DND-41 (cell line): ENCODE measurements around the gene SMARCB1.
A peak's percentile ranks its signal among the peaks of the same experiment; 100 is the strongest.
"Not testable (repeated sequence)": the region's sequence is repeated elsewhere in the genome, so short reads cannot be mapped to it uniquely, and the experiment has no call there.

Experiments
- ATAC-seq: fragments of 200-7000 bp; cut with Tn5 transposase; 3 replicates; pipeline ENCODE4 v1.9.1; 2021; ENCODE audit warnings: low read depth; ENCODE audit not compliant: insufficient read depth
- DNase-seq: peaks from one replicate; pipeline ENCODE4 v3.0.0-alpha.2; 2020
- H2AFZ ChIP-seq: 2 replicates; pipeline ENCODE4 v1.6.0; 2012; ENCODE audit warnings: low read depth, low read length
- H3K27ac ChIP-seq: 2 replicates; pipeline ENCODE4 v1.5.1; 2012; ENCODE audit warnings: low read length, inconsistent platforms
- H3K27me3 ChIP-seq: fragments of 200-600 bp; sonication (generic); 2 replicates; pipeline ENCODE4 v1.6.0; 2012; ENCODE audit warnings: low read length, mild to moderate bottlenecking, inconsistent platforms; ENCODE audit not compliant: insufficient read depth, poor library complexity
- H3K36me3 ChIP-seq: 2 replicates; pipeline ENCODE4 v1.5.1; 2012; ENCODE audit warnings: low read length, inconsistent platforms; ENCODE audit not compliant: insufficient read depth
- H3K4me1 ChIP-seq: 2 replicates; pipeline ENCODE4 v1.5.1; 2012; ENCODE audit warnings: mild to moderate bottlenecking, low read length; ENCODE audit not compliant: insufficient read depth
- H3K4me2 ChIP-seq: 2 replicates; pipeline ENCODE4 v1.6.0; 2012; ENCODE audit warnings: mild to moderate bottlenecking, moderate library complexity, low read length, inconsistent platforms; ENCODE audit not compliant: insufficient read depth
- H3K4me3 ChIP-seq, 2 experiments: fragments of 200-600 bp in 1 of 2; shearing (Covaris generic) in 1 of 2; 2 replicates each; pipeline ENCODE4 v1.5.1; 2012 to 2016; ENCODE audit warnings: inconsistent platforms in 2 of 2, low read length in 2 of 2, mild to moderate bottlenecking in 2 of 2, low read depth in 1 of 2, moderate library complexity in 1 of 2
- H3K79me2 ChIP-seq: 2 replicates; pipeline ENCODE4 v1.6.0; 2012; ENCODE audit warnings: low read length, inconsistent platforms; ENCODE audit not compliant: insufficient read depth
- H3K9ac ChIP-seq: 2 replicates; pipeline ENCODE4 v1.6.0; 2012; ENCODE audit warnings: low read depth, mild to moderate bottlenecking, inconsistent platforms, low read length, moderate library complexity
- H3K9me3 ChIP-seq: 2 replicates; pipeline ENCODE4 v1.5.1; 2012; ENCODE audit warnings: low read length, moderate library complexity, mild to moderate bottlenecking, inconsistent platforms; ENCODE audit not compliant: insufficient read depth, severe bottlenecking
- H4K20me1 ChIP-seq: 2 replicates; pipeline ENCODE4 v1.6.0; 2012; ENCODE audit warnings: low read length; ENCODE audit not compliant: insufficient read depth
- EZH2 ChIP-seq: IDR thresholded peaks from 3 replicates; pipeline ENCODE4 v1.6.1; 2012; ENCODE audit warnings: borderline replicate concordance, low read depth, mild to moderate bottlenecking, moderate library complexity, low read length, inconsistent platforms; ENCODE audit not compliant: severe bottlenecking
- TF ChIP-seq, protein P1 (sequence below): IDR thresholded peaks from 2 replicates; pipeline ENCODE4 v1.5.1; 2012; ENCODE audit warnings: borderline replicate concordance, low read length, moderate library complexity, mild to moderate bottlenecking; ENCODE audit not compliant: poor library complexity, severe bottlenecking; ENCODE audit errors: extremely low read depth

The SMARCB1 gene

DNA sequence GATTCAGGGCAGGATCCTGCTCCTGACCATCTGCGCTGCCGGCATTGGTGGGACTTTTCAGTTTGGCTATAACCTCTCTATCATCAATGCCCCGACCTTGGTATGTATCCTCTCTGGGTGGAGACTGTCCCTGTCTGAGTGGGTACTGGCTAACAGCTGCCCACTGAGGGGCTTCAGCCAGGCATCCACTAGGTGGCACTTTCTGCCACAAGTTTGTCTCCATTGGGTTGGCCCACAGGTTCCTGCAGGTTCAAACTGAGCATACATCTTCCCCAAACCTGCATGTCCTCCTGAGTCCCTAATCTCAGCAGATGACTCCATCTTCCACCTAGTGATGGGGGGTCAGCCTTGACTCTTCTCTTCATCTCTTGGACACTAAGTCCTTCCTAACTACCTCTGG, 75.3 kb downstream of the SMARCB1 start:
- DNase-seq = peak; percentile 65
- Histone ChIP-seq H3K9me3 (no peaks in the 10 kb centered on the region), H3K27ac (no peak overlapping the region), H3K36me3 (no peaks in the 10 kb centered on the region), H3K27me3 (no peaks in the 10 kb centered on the region), H2AFZ (no peak overlapping the region), H4K20me1 (no peaks in the 10 kb centered on the region), H3K4me1 (peaks cover 18% of the 10 kb centered on the region), H3K4me3 (no peak overlapping the region), H3K9ac (no peak overlapping the region), H3K4me2 (no peak overlapping the region), H3K79me2 (no peaks in the 10 kb centered on the region)
- TF ChIP-seq EZH2 = no peak
- TF ChIP-seq, protein P1, sequence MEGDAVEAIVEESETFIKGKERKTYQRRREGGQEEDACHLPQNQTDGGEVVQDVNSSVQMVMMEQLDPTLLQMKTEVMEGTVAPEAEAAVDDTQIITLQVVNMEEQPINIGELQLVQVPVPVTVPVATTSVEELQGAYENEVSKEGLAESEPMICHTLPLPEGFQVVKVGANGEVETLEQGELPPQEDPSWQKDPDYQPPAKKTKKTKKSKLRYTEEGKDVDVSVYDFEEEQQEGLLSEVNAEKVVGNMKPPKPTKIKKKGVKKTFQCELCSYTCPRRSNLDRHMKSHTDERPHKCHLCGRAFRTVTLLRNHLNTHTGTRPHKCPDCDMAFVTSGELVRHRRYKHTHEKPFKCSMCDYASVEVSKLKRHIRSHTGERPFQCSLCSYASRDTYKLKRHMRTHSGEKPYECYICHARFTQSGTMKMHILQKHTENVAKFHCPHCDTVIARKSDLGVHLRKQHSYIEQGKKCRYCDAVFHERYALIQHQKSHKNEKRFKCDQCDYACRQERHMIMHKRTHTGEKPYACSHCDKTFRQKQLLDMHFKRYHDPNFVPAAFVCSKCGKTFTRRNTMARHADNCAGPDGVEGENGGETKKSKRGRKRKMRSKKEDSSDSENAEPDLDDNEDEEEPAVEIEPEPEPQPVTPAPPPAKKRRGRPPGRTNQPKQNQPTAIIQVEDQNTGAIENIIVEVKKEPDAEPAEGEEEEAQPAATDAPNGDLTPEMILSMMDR = peak; percentile 85
- ATAC-seq = peak; percentile 47; the same call in 2 of the 3 replicates

DNA sequence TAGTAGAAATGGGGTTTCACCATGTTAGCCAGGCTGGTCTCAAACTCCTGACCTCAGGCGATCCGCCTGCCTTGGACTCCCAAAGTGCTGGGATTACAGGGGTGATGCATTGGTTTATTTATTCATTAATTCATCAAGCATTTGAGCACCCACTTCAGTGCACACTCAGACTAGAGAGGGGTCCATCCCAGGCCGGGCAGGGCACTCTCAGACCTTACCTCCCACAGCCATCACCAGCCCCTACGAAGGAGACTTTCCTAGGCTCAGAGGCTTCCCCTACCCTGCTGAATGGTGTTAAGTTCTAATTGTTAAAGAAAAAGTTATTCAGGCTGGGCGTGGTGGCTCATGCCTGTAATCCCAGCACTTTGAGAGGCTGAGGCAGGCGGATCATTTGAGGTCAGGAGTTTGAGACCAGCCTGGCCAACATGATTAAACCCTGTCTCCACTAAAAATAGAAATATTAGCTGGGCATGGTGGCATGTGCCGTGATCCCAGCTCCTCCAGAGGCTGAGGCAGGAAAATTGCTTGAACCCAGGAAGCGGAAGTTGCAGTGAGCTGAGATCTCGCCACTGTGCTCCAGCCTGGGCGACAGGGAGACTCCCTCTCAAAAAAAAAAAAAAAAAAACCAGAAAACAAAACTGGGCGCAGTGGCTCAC, 77.9 kb downstream of the SMARCB1 start:
- not testable (repeated sequence) for H4K20me1 ChIP-seq, H3K4me2 ChIP-seq, ATAC-seq, DNase-seq, H3K27me3 ChIP-seq, H3K4me3 ChIP-seq, H3K79me2 ChIP-seq, H3K36me3 ChIP-seq, H3K27ac ChIP-seq, H3K9ac ChIP-seq, H3K9me3 ChIP-seq, H2AFZ ChIP-seq, H3K4me1 ChIP-seq

DNA sequence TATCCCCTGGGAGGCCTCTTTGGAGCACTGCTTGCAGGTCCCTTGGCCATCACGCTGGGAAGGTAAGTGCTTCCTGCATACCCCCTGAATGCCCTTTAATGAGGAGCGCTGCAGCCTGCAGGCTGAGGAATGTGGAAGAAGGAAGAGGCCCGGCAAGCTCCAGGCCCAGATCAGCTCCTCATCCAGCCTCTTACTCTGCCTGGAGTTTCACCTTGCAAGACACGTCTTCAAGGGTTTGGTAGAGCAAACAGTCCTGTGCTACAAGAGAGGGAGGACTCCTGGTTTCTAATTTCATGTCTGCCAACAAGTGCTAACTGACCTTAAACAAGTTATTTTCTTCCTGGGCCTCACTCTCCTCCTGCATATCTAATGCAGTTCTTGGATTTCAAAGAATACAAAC, 81.8 kb downstream of the SMARCB1 start:
- Histone ChIP-seq H3K27ac (no peak overlapping the region), H3K36me3 (peaks cover 11% of the 10 kb centered on the region), H3K79me2 (no peaks in the 10 kb centered on the region), H3K9ac (no peak overlapping the region), H3K27me3 (no peaks in the 10 kb centered on the region), H2AFZ (no peak overlapping the region), H3K4me2 (no peak overlapping the region), H3K4me1 (no peaks in the 10 kb centered on the region), H4K20me1 (no peaks in the 10 kb centered on the region), H3K9me3 (no peaks in the 10 kb centered on the region), H3K4me3 (no peak overlapping the region)
- DNase-seq (no peak), ATAC-seq (no peak)
- TF ChIP-seq, protein P1 = no peak
- TF ChIP-seq EZH2 = no peak

DNA sequence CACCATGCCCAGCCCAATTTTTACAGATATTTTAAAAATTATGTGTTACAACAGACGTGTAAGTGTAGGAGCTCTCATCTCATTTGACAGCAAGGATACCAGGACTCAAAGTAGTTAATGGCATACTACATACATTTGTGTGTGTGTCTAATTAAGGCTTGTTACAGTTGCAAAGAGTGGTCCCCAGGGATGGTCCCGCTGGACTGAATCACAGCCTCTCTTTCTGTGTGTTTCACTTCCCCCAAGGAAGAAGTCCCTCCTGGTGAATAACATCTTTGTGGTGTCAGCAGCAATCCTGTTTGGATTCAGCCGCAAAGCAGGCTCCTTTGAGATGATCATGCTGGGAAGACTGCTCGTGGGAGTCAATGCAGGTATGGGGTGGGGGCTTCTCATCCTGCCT, 88.1 kb downstream of the SMARCB1 start:
- Histone ChIP-seq H3K4me2 (no peak overlapping the region), H3K9me3 (no peaks in the 10 kb centered on the region), H4K20me1 (no peaks in the 10 kb centered on the region), H3K36me3 (peaks cover 19% of the 10 kb centered on the region), H3K4me3 (no peak overlapping the region), H3K4me1 (no peaks in the 10 kb centered on the region), H3K27me3 (no peaks in the 10 kb centered on the region), H3K27ac (no peak overlapping the region), H3K79me2 (no peaks in the 10 kb centered on the region), H3K9ac (no peak overlapping the region), H2AFZ (no peak overlapping the region)
- TF ChIP-seq, protein P1 = no peak
- TF ChIP-seq EZH2 = no peak
- ATAC-seq = no peak
- DNase-seq = no peak
